HEK293 (cell line): ENCODE measurements around the gene AFF2.

ENCODE experiments used
- CTCF ChIA-PET: fragments of 350-600 bp; formaldehyde crosslinking; extraction: SDS; loops from one replicate; lab custom pipeline; 2021; ENCODE audit warnings: antibody characterized with exemption; lab: Yijun Ruan, JAX
- POLR2A ChIA-PET: fragments of 300-600 bp; formaldehyde crosslinking; extraction: SDS; loops from one replicate; lab custom pipeline; 2020; ENCODE audit warnings: antibody characterized with exemption, inconsistent platforms; lab: Yijun Ruan, JAX
- H3K27ac ChIP-seq: fragments of 200-500 bp; sonication (Bioruptor generic); 2 replicates; pipeline ENCODE4 v1.5.1; 2014; ENCODE audit warnings: low read depth, low read length, control low read depth, inconsistent platforms; ENCODE audit errors: extremely low read depth
- H3K36me3 ChIP-seq, 2 experiments: fragments of 200-500 bp in 1 of 2; sonication (Bioruptor generic) in 1 of 2; 1 replicate in 1 of 2; 2 replicates in 1 of 2; pipeline ENCODE4 v1.5.1; 2014 to 2017; ENCODE audit warnings: inconsistent platforms in 2 of 2, low read length in 2 of 2; ENCODE audit not compliant: control insufficient read depth in 2 of 2, insufficient read depth in 1 of 2
- H3K4me1 ChIP-seq: fragments of 200-500 bp; sonication (Bioruptor generic); 2 replicates; pipeline ENCODE4 v1.5.1; 2014; ENCODE audit warnings: mild to moderate bottlenecking, low read length, inconsistent platforms; ENCODE audit not compliant: control insufficient read depth, insufficient read depth
- H3K4me3 ChIP-seq: 2 replicates; pipeline ENCODE4 v1.5.1; 2011; ENCODE audit warnings: low read depth, mild to moderate bottlenecking, control low read depth, low read length, moderate library complexity
- H3K9me3 ChIP-seq: fragments of 200-500 bp; sonication (Bioruptor generic); 2 replicates; pipeline ENCODE4 v1.5.1; 2014; ENCODE audit warnings: low read depth, low read length, inconsistent platforms; ENCODE audit not compliant: control insufficient read depth, insufficient read depth
- HIC1 ChIP-seq: fragments of 450-650 bp; formaldehyde crosslinking; IDR thresholded peaks from 2 replicates; pipeline ENCODE4 v1.5.1; 2016; ENCODE audit warnings: missing biosample characterization, missing genetic modification characterization
- IKZF3 ChIP-seq: fragments of 450-650 bp; IDR thresholded peaks from 2 replicates; pipeline ENCODE4 v1.5.0; 2018; ENCODE audit warnings: missing biosample characterization, mild to moderate bottlenecking, missing genetic modification characterization, moderate library complexity
- PRDM1 ChIP-seq: fragments of 450-650 bp; formaldehyde crosslinking; IDR thresholded peaks from 2 replicates; pipeline ENCODE4; 2016; ENCODE audit warnings: missing biosample characterization, missing genetic modification characterization
- PRDM10 ChIP-seq: fragments of 450-650 bp; formaldehyde crosslinking; IDR thresholded peaks from 2 replicates; pipeline ENCODE4 v1.5.1; 2016; ENCODE audit warnings: missing biosample characterization, missing genetic modification characterization
- SCRT1 ChIP-seq: fragments of 450-650 bp; formaldehyde crosslinking; IDR thresholded peaks from 2 replicates; pipeline ENCODE4 v1.5.1; 2016; ENCODE audit warnings: missing biosample characterization, missing genetic modification characterization, borderline replicate concordance
- WT1 ChIP-seq: fragments of 450-650 bp; formaldehyde crosslinking; IDR thresholded peaks from 2 replicates; pipeline ENCODE4 v1.5.1; 2016; ENCODE audit warnings: missing biosample characterization, missing genetic modification characterization
- ZBTB10 ChIP-seq: fragments of 450-650 bp; formaldehyde crosslinking; IDR thresholded peaks from 2 replicates; pipeline ENCODE4 v1.5.1; 2016; ENCODE audit warnings: missing biosample characterization, missing genetic modification characterization
- ZNF132 ChIP-seq: fragments of 450-650 bp; formaldehyde crosslinking; IDR thresholded peaks from 2 replicates; pipeline ENCODE4 v1.5.1; 2017; ENCODE audit warnings: missing biosample characterization, missing genetic modification characterization, borderline replicate concordance
- ZNF155 ChIP-seq: fragments of 450-650 bp; formaldehyde crosslinking; IDR thresholded peaks from 2 replicates; pipeline ENCODE4 v1.5.1; 2016; ENCODE audit warnings: missing biosample characterization, missing genetic modification characterization
- ZNF223 ChIP-seq: fragments of 450-650 bp; formaldehyde crosslinking; IDR thresholded peaks from 2 replicates; pipeline ENCODE4 v1.5.1; 2016; ENCODE audit warnings: missing biosample characterization, missing genetic modification characterization
- ZNF26 ChIP-seq: fragments of 450-650 bp; formaldehyde crosslinking; IDR thresholded peaks from 2 replicates; pipeline ENCODE4 v1.5.1; 2016; ENCODE audit warnings: missing biosample characterization, missing genetic modification characterization
- ZNF530 ChIP-seq: fragments of 450-650 bp; formaldehyde crosslinking; IDR thresholded peaks from 2 replicates; pipeline ENCODE4 v1.5.1; 2016; ENCODE audit warnings: low read depth, missing biosample characterization, missing genetic modification characterization
- ZNF549 ChIP-seq: fragments of 450-650 bp; IDR thresholded peaks from 2 replicates; pipeline ENCODE4 v1.5.1; 2018; ENCODE audit warnings: missing biosample characterization, missing genetic modification characterization, mild to moderate bottlenecking, inconsistent platforms, moderate library complexity
- ZNF555 ChIP-seq: fragments of 450-650 bp; formaldehyde crosslinking; conservative IDR thresholded peaks from 2 replicates; pipeline ENCODE4 v1.5.1; 2017; ENCODE audit warnings: missing biosample characterization, mild to moderate bottlenecking, missing genetic modification characterization, inconsistent platforms
- ZNF558 ChIP-seq: fragments of 450-650 bp; formaldehyde crosslinking; IDR thresholded peaks from 2 replicates; pipeline ENCODE4 v1.5.1; 2016; ENCODE audit warnings: missing biosample characterization, missing genetic modification characterization
- ZNF624 ChIP-seq: fragments of 450-650 bp; formaldehyde crosslinking; IDR thresholded peaks from 2 replicates; pipeline ENCODE4 v1.5.1; 2017; ENCODE audit warnings: missing biosample characterization, missing genetic modification characterization
- ZNF626 ChIP-seq: fragments of 450-650 bp; sonication (Bioruptor Pico); formaldehyde crosslinking; IDR thresholded peaks from 2 replicates; pipeline ENCODE4 v1.5.1; 2018; ENCODE audit warnings: missing biosample characterization, missing genetic modification characterization, inconsistent platforms
- ZNF654 ChIP-seq: fragments of 450-650 bp; formaldehyde crosslinking; IDR thresholded peaks from 2 replicates; pipeline ENCODE4 v1.5.1; 2016; ENCODE audit warnings: low read depth, missing biosample characterization, missing genetic modification characterization

Gene AFF2

GRCh38 chrX:149003863-149004660, 503.6 kb downstream of the AFF2 start (continued):
- TF ChIP-seq ZNF223 (tag by site-specific recombination), result no peak
- TF ChIP-seq ZNF624 (tag by site-specific recombination), result no peak
- peak; percentile 80 for TF ChIP-seq PRDM10 (tag by site-specific recombination)
- no peak for TF ChIP-seq SCRT1 (tag by site-specific recombination)

- CTCF ChIA-PET, result interaction anchor here (0.6 to 1.1 kb wide), 4 partner anchors 10 to 1645 kb away, joined by 3 read pairs; no protein-coding TSS in a partner anchor
- TF ChIP-seq ZNF132 (tag by site-specific recombination), result no peak
- no peak for TF ChIP-seq ZNF549
- no peak for TF ChIP-seq PRDM1 (tag by site-specific recombination)
- no peak for TF ChIP-seq IKZF3 (tag by site-specific recombination)
- TF ChIP-seq ZNF155 (tag by site-specific recombination), result no peak
- peak; percentile 18; the same call in 1 of the 2 replicates for TF ChIP-seq ZNF654 (tag by site-specific recombination)
- TF ChIP-seq ZNF555 (tag by site-specific recombination), result no peak
- no peak for TF ChIP-seq ZNF26 (tag by site-specific recombination)
- no peak for TF ChIP-seq WT1 (tag by site-specific recombination)
- no peak for TF ChIP-seq ZBTB10 (tag by site-specific recombination)
- no peak for TF ChIP-seq ZNF558 (tag by site-specific recombination)
- TF ChIP-seq HIC1 (tag by site-specific recombination), result 0 out of 2 replicates have a peak, but pooled peaks have one; percentile 30
- no peak for TF ChIP-seq ZNF626 (tag by site-specific recombination)
- TF ChIP-seq ZNF530, result no peak
- Histone ChIP-seq H3K36me3 (no peaks in the 10 kb centered on the region), H3K4me3 (no peak overlapping the region), H3K4me1 (peaks cover 12% of the 10 kb centered on the region), H3K27ac (no peak overlapping the region), H3K9me3 (no peaks in the 10 kb centered on the region)
- POLR2A ChIA-PET, result no interaction called here
These were observed 504.5 kb downstream of the AFF2 start for GRCh38 chrX:149004936-149005335.
